Measurements from ENCODE around the gene ZNF83.
"Not testable (repeated sequence)": the region's sequence is repeated elsewhere in the genome, so short reads cannot be mapped to it uniquely, and the experiment has no call there.

ZNF83 gene

DNA sequence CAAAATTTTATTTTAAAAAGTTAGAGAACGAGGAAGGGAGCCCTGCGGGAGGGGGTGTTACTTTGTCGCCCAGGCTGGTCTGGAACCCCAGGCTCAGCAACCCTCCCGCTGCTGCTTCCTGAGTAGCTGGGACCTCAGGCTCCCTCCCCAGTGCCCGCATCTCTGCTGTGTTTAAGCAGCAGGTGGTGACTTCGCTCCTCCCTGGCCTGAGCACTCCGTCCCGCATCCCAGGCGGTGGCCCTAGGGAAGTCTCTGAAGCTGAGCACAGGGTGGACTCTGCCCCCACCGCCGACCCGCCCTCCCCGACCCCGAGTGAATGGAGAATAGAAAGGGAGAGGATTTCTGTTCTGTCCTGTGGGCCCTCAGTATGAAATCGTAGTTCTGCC is 37.5 kb downstream of the ZNF83 start:
- peak overlapping the region; percentile 47 for H3K4me3 ChIP-seq (replicated peaks; ENCODE audit: low read depth, low read length)
- TF ChIP-seq, protein P1, sequence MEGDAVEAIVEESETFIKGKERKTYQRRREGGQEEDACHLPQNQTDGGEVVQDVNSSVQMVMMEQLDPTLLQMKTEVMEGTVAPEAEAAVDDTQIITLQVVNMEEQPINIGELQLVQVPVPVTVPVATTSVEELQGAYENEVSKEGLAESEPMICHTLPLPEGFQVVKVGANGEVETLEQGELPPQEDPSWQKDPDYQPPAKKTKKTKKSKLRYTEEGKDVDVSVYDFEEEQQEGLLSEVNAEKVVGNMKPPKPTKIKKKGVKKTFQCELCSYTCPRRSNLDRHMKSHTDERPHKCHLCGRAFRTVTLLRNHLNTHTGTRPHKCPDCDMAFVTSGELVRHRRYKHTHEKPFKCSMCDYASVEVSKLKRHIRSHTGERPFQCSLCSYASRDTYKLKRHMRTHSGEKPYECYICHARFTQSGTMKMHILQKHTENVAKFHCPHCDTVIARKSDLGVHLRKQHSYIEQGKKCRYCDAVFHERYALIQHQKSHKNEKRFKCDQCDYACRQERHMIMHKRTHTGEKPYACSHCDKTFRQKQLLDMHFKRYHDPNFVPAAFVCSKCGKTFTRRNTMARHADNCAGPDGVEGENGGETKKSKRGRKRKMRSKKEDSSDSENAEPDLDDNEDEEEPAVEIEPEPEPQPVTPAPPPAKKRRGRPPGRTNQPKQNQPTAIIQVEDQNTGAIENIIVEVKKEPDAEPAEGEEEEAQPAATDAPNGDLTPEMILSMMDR (IDR thresholded peaks at IDR 0.05; ENCODE audit: low read depth, low read length, missing control alignments), result no peak
- no peak for DNase-seq (ENCODE audit: extremely low read depth, low read depth)

DNA sequence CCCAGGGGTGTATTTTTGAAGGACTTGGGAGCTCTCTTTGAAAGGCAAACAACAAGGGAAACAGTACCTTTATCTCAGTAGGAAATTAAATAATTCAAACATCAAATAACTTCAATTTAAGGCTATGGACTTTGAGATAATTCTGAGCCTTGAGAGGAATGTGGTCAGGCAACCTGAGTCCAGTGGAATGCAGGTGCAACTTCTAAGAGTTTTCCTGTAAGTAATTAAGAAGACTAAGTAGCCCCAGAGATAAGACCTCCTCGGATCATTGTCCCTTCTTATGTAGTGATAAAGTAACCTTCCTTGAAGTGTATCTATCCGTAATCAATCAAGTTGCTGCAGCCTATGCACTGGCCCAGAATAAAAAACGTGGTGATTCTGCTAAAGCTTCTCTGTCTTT is 38.9 kb downstream of the ZNF83 start:
- no peak for DNase-seq (ENCODE audit: extremely low read depth, low read depth)
- TF ChIP-seq, protein P1 (IDR thresholded peaks at IDR 0.05; ENCODE audit: low read depth, low read length, missing control alignments), result no peak
- no peak overlapping the region for H3K4me3 ChIP-seq (replicated peaks; ENCODE audit: low read depth, low read length)

DNA sequence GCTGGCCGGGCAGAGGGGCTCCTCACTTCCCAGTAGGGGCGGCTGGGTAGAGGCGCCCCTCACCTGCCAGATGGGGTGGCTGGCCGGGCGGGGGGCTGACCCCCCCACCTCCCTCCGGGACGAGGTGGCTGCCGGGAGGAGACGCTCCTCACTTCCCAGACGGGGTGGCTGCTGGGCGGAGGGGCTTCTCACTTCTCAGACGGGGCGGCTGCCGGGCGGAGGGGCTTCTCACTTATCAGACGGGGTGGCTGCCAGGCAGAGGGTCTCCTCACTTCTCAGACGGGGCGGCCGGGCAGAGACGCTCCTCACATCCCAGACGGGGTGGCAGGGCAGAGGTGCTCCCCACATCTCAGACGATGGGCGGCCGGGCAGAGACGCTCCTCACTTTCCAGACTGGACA is 44.7 kb downstream of the ZNF83 start:
- not testable (repeated sequence) for DNase-seq (ENCODE audit: extremely low read depth, low read depth); H3K4me3 ChIP-seq (replicated peaks; ENCODE audit: low read depth, low read length)

DNA sequence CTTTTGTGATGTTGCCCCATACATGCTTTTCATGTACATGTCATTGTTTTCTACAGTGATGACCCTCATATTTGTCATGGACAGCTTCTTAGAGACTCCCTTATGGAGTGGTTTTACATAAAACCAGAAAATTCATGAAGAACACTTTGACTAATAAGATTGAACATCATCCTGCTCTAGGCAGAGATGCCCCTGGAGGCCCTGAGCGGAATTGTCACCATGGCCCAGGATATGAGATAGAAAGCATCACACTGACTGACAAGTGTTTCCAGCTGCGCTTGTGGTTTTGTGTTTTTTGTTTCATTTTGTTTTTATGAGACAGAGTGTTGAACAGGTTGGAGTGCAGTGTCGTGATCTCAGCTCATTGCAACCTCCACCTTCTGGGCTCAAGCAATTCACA is 45.9 kb downstream of the ZNF83 start:
- H3K4me3 ChIP-seq (replicated peaks; ENCODE audit: low read depth, low read length), result no peak overlapping the region
- TF ChIP-seq, protein P1 (IDR thresholded peaks at IDR 0.05; ENCODE audit: low read depth, low read length, missing control alignments), result peak; percentile 4
- no peak for DNase-seq (ENCODE audit: extremely low read depth, low read depth)

DNA sequence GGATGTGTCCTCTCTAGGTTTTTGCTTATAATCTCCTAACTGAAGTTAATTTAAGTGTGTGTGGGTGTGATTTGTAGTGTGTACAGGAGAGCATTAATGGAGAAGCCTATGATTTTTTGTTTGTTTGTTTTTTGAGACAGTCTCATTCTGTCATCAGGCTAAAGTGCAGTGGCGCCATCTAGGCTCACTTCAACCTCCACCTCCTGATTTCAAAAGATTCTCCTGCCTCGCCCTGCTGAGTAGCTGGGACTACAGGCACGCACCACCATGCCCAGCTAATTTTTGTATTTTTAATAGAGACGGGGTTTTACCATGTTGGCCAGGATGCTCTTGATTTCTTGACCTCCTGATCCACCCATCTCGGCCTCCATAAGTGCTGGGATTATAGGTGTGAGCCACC is 47.4 kb downstream of the ZNF83 start:
- TF ChIP-seq, protein P1 (IDR thresholded peaks at IDR 0.05; ENCODE audit: low read depth, low read length, missing control alignments), result peak; percentile 3
- no peak for DNase-seq (ENCODE audit: extremely low read depth, low read depth)
- H3K4me3 ChIP-seq (replicated peaks; ENCODE audit: low read depth, low read length), result no peak overlapping the region

DNA sequence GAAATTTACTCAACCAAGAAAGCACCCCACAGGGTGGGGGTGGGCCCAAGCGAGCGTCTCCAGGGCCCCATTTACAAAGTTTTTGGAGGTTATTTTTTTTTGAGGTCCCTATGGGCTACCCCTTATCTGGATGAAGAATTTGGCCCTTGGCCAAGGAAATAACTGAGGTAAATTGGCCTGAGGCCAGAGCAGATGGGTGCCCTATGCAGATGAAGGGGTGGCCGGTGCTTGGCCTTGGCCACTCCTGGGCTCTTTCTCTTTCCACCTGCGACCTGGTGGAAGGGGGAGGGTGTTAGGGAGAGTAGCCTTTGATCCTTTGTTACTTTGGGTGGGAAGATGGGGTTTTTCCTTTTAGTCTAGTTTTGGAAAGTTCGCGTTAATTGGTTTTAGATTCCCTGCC is 52.6 kb downstream of the ZNF83 start:
- no peak for DNase-seq (ENCODE audit: extremely low read depth, low read depth)
- TF ChIP-seq, protein P1 (IDR thresholded peaks at IDR 0.05; ENCODE audit: low read depth, low read length, missing control alignments), result no peak
- H3K4me3 ChIP-seq (replicated peaks; ENCODE audit: low read depth, low read length), result no peak overlapping the region

DNA sequence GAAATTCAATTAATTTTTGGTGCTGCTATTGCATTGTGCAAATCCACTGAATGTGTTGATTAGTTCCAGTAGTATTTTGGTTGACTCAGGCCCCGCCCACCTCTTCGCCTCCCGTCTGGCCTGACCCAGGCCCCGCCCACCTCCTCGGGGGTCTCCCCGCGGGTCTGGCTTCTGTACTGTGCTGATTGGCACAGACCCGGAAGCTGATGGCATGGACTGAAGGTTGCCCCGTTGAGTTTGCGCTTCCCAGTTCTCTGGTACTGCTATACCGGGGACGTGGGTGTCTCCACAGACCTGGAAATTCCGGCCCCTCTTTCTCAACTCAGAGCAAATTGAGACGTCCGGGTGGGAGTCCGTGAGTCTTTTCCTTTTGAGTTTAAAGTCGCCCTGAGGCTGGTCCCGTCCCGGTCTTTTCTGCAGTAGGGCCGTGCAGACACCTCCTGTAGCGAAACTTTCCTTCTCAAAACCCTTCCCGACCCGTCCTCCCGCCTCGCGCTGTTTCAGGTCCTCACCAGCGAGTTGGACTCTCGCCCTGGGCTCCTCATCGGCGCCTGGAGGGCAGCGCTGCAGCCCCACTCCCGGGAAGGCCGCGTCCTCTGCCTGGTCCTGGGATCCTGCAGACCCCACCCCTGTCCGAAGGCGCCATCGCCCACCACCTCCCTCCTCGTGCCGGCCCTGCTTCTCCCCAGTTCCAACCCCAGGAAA is 53.3 kb downstream of the ZNF83 start:
- TF ChIP-seq, protein P1 (IDR thresholded peaks at IDR 0.05; ENCODE audit: low read depth, low read length, missing control alignments), result no peak
- no peak overlapping the region for H3K4me3 ChIP-seq (replicated peaks; ENCODE audit: low read depth, low read length)
- DNase-seq (ENCODE audit: extremely low read depth, low read depth), result no peak

Data from HFF-Myc (cell line).